Activated CD4-positive, alpha-beta memory T cell treated with anti-CD3 and anti-CD28 coated beads for 36 hours (primary cell): ENCODE measurements around the gene WDR86. TPM values are rescaled to one million over a fixed set of nuclear protein-coding genes. Genes with fewer than 3 reads are reported as not detected.
A peak's percentile ranks its signal among the peaks of the same experiment; 100 is the strongest.

Experiments used
- CTCF ChIA-PET: fragments of 350-600 bp; sonication (Branson Sonifier 250); formaldehyde crosslinking; loops from one replicate; lab custom pipeline; 2021; ENCODE audit warnings: antibody characterized with exemption, inconsistent platforms; lab: Charles Lee
- POLR2A ChIA-PET: fragments of 350-600 bp; sonication (Branson Sonifier 250); formaldehyde crosslinking; loops from one replicate; lab custom pipeline; 2021; ENCODE audit warnings: antibody characterized with exemption; lab: Charles Lee
- DNase-seq: peaks from one replicate; pipeline ENCODE4 v3.0.0-alpha.2; 2020
- H3K27ac Mint-ChIP-seq: one replicate; pipeline ENCODE4 v1.8.0; 2021; ENCODE audit warnings: mixed read lengths
- H3K27me3 Mint-ChIP-seq: one replicate; pipeline ENCODE4 v1.8.0; 2021; ENCODE audit warnings: mixed read lengths
- H3K36me3 Mint-ChIP-seq: one replicate; pipeline ENCODE4 v1.8.0; 2021; ENCODE audit warnings: mixed read lengths
- H3K4me1 Mint-ChIP-seq: one replicate; pipeline ENCODE4 v1.8.0; 2021; ENCODE audit warnings: low read depth, mixed read lengths
- H3K4me3 Mint-ChIP-seq: one replicate; pipeline ENCODE4 v1.8.0; 2021; ENCODE audit warnings: mild to moderate bottlenecking, mixed read lengths
- H3K9me3 Mint-ChIP-seq: one replicate; pipeline ENCODE4 v1.8.0; 2021; ENCODE audit warnings: mixed read lengths
- intact Hi-C: fragments of 100-400 bp; cut with micrococcal nuclease; formaldehyde crosslinking; loops from one replicate; pipeline ENCODE4 v1.15.1; 2023
- total RNA-seq, 2 experiments: library from RNA; stranded (reverse); gene quantifications; one replicate each; pipeline ENCODE4 v1.2.3, GENCODE V29; 2021

The WDR86 gene
- total RNA-seq, 2 experiments from 2014 or later, result 0.17 to 0.43 TPM

GRCh38 chr7:151363182-151363581 is 46.7 kb downstream of the WDR86 start:
- Mint-ChIP-seq H3K36me3 (peaks cover 35% of the 10 kb centered on the region), H3K27me3 (no peaks in the 10 kb centered on the region), H3K9me3 (no peaks in the 10 kb centered on the region), H3K4me1 (peaks cover 3% of the 10 kb centered on the region), H3K4me3 (no peak overlapping the region), H3K27ac (no peak overlapping the region)
- no peak for DNase-seq
- ChIA-PET CTCF (interaction anchor here (1.0 to 15.1 kb wide), 3 partner anchors 8 to 84 kb away, joined by 4 to 384 read pairs (median 9); partner anchors contain the start of gene CRYGN), POLR2A (interaction anchor here (1.3 kb wide), 1 partner anchor 37 kb away, joined by 3 read pairs; no protein-coding TSS in a partner anchor)
- intact Hi-C loops, result no loop called here

- Mint-ChIP-seq H3K4me1 (no peaks in the 10 kb centered on the region), H3K27me3 (no peaks in the 10 kb centered on the region), H3K9me3 (no peaks in the 10 kb centered on the region), H3K36me3 (peaks cover 37% of the 10 kb centered on the region), H3K4me3 (no peak overlapping the region), H3K27ac (no peak overlapping the region)
- ChIA-PET POLR2A (no interaction called here), CTCF (interaction anchor here (2.3 to 15.1 kb wide), 2 partner anchors 10 to 86 kb away, joined by 9 to 384 read pairs; partner anchors contain the start of gene CRYGN)
- intact Hi-C loops, result no loop called here
- no peak for DNase-seq
These were observed 48.5 kb downstream of the WDR86 start for GRCh38 chr7:151361193-151361959.

DNA sequence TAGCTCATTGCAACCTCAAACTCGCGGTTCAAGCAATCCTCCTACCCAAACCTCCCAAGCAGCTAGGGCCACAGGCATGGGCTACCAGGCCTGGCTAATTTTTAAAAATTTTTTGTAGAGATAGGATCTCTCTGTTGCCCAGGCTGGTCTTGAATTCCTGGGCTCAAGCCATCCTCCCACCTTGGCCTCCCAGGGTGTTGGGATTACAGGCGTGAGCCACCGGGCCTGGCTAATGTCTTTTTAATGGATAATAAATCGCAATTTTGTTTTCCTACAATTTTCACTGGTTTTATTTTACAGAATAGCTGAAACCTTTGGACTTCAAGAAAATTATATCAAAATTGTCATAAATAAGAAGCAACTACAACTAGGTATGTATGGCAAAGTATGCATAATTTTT is 57.3 kb downstream of the WDR86 start:
- intact Hi-C loops, result loop anchor here (1.0 to 10.0 kb wide), 5 partner anchors 16 to 395 kb away; partner anchors contain the start of genes CDK5 and SLC4A2
- Mint-ChIP-seq H3K4me1 (peaks cover 29% of the 10 kb centered on the region), H3K27me3 (no peaks in the 10 kb centered on the region), H3K4me3 (no peak overlapping the region), H3K27ac (peak overlapping the region; percentile 95), H3K36me3 (peaks cover 19% of the 10 kb centered on the region), H3K9me3 (no peaks in the 10 kb centered on the region)
- no peak for DNase-seq
- ChIA-PET CTCF (interaction anchor here (0.7 to 8.3 kb wide), 22 partner anchors 9 to 430 kb away, joined by 3 to 161 read pairs (median 6); partner anchors contain the start of genes CRYGN and NUB1), POLR2A (interaction anchor here (2.2 kb wide), 1 partner anchor 37 kb away, joined by 7 read pairs; no protein-coding TSS in a partner anchor)

- Mint-ChIP-seq H3K27me3 (no peaks in the 10 kb centered on the region), H3K4me1 (peaks cover 29% of the 10 kb centered on the region), H3K36me3 (peaks cover 19% of the 10 kb centered on the region), H3K27ac (peak overlapping the region; percentile 95), H3K9me3 (no peaks in the 10 kb centered on the region), H3K4me3 (peak overlapping the region; percentile 57)
- intact Hi-C loops, result loop anchor here (1.0 to 10.0 kb wide), 8 partner anchors 16 to 395 kb away; partner anchors contain the start of genes CDK5, CHPF2, FASTK and SLC4A2
- ChIA-PET CTCF (interaction anchor here (0.8 to 8.3 kb wide), 24 partner anchors 8 to 228 kb away, joined by 3 to 161 read pairs (median 6); partner anchors contain the start of genes CRYGN and NUB1), POLR2A (interaction anchor here (1.1 to 2.2 kb wide), 2 partner anchors 11 to 36 kb away, joined by 4 to 7 read pairs; partner anchors contain the start of gene NUB1)
- peak; percentile 77 for DNase-seq
These were observed 57.9 kb downstream of the WDR86 start for GRCh38 chr7:151351967-151352366.

DNA sequence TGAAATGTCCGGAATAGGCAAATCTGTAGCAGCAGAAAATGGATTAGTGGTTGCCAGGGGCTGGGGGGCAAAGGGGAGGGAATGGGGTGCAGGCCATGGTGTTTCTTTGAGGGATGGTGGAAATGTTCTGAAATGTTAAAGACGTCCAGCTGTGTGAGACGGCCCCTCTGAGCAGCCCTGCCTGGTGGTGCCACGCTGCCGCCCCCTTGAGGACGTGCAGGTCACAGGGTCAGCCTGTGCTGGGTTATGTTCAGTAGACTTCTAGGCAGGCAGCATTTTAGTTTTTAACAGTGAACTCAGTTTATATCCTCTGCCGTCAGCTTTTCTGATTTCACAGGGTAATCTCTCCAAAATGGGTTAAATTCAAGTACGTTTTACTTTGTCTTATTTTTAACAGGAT is 58.8 kb downstream of the WDR86 start:
- POLR2A ChIA-PET, result interaction anchor here (1.1 to 2.2 kb wide), 2 partner anchors 10 to 35 kb away, joined by 4 to 7 read pairs; partner anchors contain the start of gene NUB1
- Mint-ChIP-seq H3K27ac (peak overlapping the region; percentile 95), H3K9me3 (no peaks in the 10 kb centered on the region), H3K4me1 (peaks cover 35% of the 10 kb centered on the region), H3K4me3 (peak overlapping the region; percentile 46), H3K36me3 (peaks cover 23% of the 10 kb centered on the region), H3K27me3 (no peaks in the 10 kb centered on the region)
- intact Hi-C loops, result loop anchor here (2.0 to 10.0 kb wide), 7 partner anchors 74 to 396 kb away; partner anchors contain the start of genes CDK5, CHPF2, FASTK and SLC4A2
- CTCF ChIA-PET, result interaction anchor here (0.7 to 8.3 kb wide), 22 partner anchors 9 to 227 kb away, joined by 3 to 161 read pairs (median 8); partner anchors contain the start of genes CRYGN and NUB1
- peak; percentile 68 for DNase-seq

GRCh38 chr7:151349507-151349853 is 60.4 kb downstream of the WDR86 start:
- POLR2A ChIA-PET, result interaction anchor here (1.2 kb wide), 1 partner anchor 233 kb away, joined by 3 read pairs; no protein-coding TSS in a partner anchor
- intact Hi-C loops, result no loop called here
- no peaks in the 10 kb centered on the region for H3K27me3 Mint-ChIP-seq
- peaks cover 21% of the 10 kb centered on the region for H3K36me3 Mint-ChIP-seq
- peaks cover 43% of the 10 kb centered on the region for H3K4me1 Mint-ChIP-seq
- H3K9me3 Mint-ChIP-seq, result no peaks in the 10 kb centered on the region
- CTCF ChIA-PET, result interaction anchor here (0.7 to 8.3 kb wide), 10 partner anchors 8 to 166 kb away, joined by 3 to 161 read pairs (median 18); partner anchors contain the start of gene NUB1
- peak overlapping the region; percentile 88 for H3K27ac Mint-ChIP-seq
- no peak for DNase-seq
- H3K4me3 Mint-ChIP-seq, result peak overlapping the region; percentile 72

- ChIA-PET CTCF (interaction anchor here (2.1 to 8.3 kb wide), 4 partner anchors 27 to 105 kb away, joined by 6 to 161 read pairs (median 50); no protein-coding TSS in a partner anchor), POLR2A (no interaction called here)
- H3K27me3 Mint-ChIP-seq, result no peaks in the 10 kb centered on the region
- no peak overlapping the region for H3K4me3 Mint-ChIP-seq
- peaks cover 43% of the 10 kb centered on the region for H3K4me1 Mint-ChIP-seq
- H3K27ac Mint-ChIP-seq, result peak overlapping the region; percentile 88
- peaks cover 21% of the 10 kb centered on the region for H3K36me3 Mint-ChIP-seq
- no peak for DNase-seq
- H3K9me3 Mint-ChIP-seq, result no peaks in the 10 kb centered on the region
- intact Hi-C loops, result no loop called here
These were observed 60.9 kb downstream of the WDR86 start for GRCh38 chr7:151348970-151349369.

DNA sequence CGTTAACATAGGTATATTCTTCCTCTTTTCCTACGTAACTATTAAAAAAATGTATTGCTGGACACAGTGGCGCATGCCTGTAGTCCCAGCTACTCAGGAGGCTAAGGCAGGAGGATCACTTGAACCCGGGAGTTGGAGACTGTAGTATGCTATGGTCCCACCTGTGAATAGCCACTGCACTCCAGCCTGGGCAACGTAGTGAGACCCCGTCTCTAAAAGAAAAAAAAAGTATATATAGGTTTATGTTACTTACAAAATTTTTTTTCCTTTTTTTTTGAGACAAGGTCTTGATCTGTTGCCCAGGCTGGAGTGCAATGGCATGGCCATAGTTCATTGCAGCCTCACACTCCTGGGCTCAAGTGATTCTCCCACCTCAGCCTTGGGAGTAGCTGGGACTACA is 62.6 kb downstream of the WDR86 start:
- Mint-ChIP-seq H3K27me3 (no peaks in the 10 kb centered on the region), H3K4me1 (peaks cover 49% of the 10 kb centered on the region), H3K9me3 (no peaks in the 10 kb centered on the region), H3K36me3 (peaks cover 18% of the 10 kb centered on the region), H3K27ac (no peak overlapping the region), H3K4me3 (no peak overlapping the region)
- no peak for DNase-seq
- CTCF ChIA-PET, result interaction anchor here (1.2 kb wide), 1 partner anchor 32 kb away, joined by 7 read pairs; no protein-coding TSS in a partner anchor
- POLR2A ChIA-PET, result no interaction called here
- intact Hi-C loops, result no loop called here

DNA sequence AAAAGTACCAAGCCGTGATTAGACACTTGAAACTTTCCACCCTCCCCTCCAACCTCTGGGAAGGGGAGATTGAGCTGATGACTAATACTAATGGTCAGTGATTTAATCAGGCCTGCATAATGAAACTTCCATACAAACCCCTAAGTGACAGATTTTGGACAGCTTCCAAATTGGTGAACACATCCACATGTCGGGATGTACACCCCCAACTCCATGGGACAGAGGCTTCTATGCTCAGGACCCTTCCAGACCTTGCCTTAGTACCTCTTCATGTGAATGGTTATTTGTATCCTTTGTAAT is 63.4 kb downstream of the WDR86 start:
- Mint-ChIP-seq H3K36me3 (peaks cover 15% of the 10 kb centered on the region), H3K4me3 (no peak overlapping the region), H3K9me3 (no peaks in the 10 kb centered on the region), H3K27me3 (no peaks in the 10 kb centered on the region), H3K4me1 (peaks cover 41% of the 10 kb centered on the region), H3K27ac (peak overlapping the region; percentile 56)
- ChIA-PET POLR2A (no interaction called here), CTCF (interaction anchor here (1.2 kb wide), 1 partner anchor 31 kb away, joined by 7 read pairs; no protein-coding TSS in a partner anchor)
- DNase-seq, result no peak
- intact Hi-C loops, result no loop called here

- ChIA-PET POLR2A (no interaction called here), CTCF (interaction anchor here (1.2 to 1.9 kb wide), 3 partner anchors 30 to 103 kb away, joined by 5 to 7 read pairs (median 7); no protein-coding TSS in a partner anchor)
- intact Hi-C loops, result no loop called here
- Mint-ChIP-seq H3K27me3 (no peaks in the 10 kb centered on the region), H3K27ac (peak overlapping the region; percentile 56), H3K4me1 (peaks cover 35% of the 10 kb centered on the region), H3K9me3 (no peaks in the 10 kb centered on the region), H3K36me3 (peaks cover 15% of the 10 kb centered on the region), H3K4me3 (no peak overlapping the region)
- DNase-seq, result no peak
These were observed 64.0 kb downstream of the WDR86 start for GRCh38 chr7:151345576-151346469.

DNA sequence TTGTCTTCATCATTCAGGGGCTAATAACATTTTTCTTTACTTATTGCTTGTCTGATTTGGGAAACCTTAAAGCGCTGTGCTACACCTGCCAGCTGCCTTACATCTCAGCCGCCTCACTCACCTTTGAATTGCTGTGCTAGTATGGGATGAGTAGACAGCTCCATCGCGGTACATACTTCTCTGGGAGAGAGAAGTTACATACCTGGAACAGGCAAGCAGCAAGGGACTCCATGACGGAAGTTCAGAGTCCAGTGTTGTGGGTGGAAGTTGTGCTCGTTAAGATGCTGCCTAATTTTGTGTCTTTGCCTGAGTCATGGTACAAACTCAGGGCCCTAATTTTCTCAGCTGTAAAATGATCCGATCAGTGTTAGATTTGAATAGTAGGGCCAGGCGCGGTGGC is 66.3 kb downstream of the WDR86 start:
- Mint-ChIP-seq H3K36me3 (peaks cover 13% of the 10 kb centered on the region), H3K4me1 (peaks cover 40% of the 10 kb centered on the region), H3K4me3 (peak overlapping the region; percentile 29), H3K27me3 (no peaks in the 10 kb centered on the region), H3K27ac (no peak overlapping the region), H3K9me3 (peaks cover 9% of the 10 kb centered on the region)
- no peak for DNase-seq
- ChIA-PET CTCF (interaction anchor here (1.4 to 2.6 kb wide), 3 partner anchors 8 to 105 kb away, joined by 3 to 14 read pairs (median 7); no protein-coding TSS in a partner anchor), POLR2A (no interaction called here)
- intact Hi-C loops, result no loop called here
